Liver (tissue), 9 donors: ENCODE data around the gene TTC33. TPM values are rescaled to one million over a fixed set of nuclear protein-coding genes. Genes with fewer than 3 reads are reported as not detected.
A peak's percentile ranks its signal among the peaks of the same experiment; 100 is the strongest.

Source experiments
- DNase-seq: peaks from one replicate; pipeline ENCODE4 v3.0.0-alpha.2; 2017; ENCODE audit warnings: low spot score
- H3K27ac ChIP-seq, 2 donors: one replicate each; pipeline ENCODE4 v1.7.0; 2013; ENCODE audit warnings: inconsistent platforms in 2 of 2, low read length in 2 of 2, control low read depth in 1 of 2, low read depth in 1 of 2, mild to moderate bottlenecking in 1 of 2
- H3K27me3 ChIP-seq, 4 donors: one replicate each; pipeline versions ENCODE4 v1.6.1 to v1.7.0; 2013; ENCODE audit warnings: low read length in 3 of 4, inconsistent platforms in 1 of 4, mild to moderate bottlenecking in 1 of 4, moderate library complexity in 1 of 4; ENCODE audit not compliant: control insufficient read depth in 4 of 4, insufficient read depth in 4 of 4
- H3K36me3 ChIP-seq, 4 donors: one replicate each; pipeline versions ENCODE4 v1.6.1 to v1.7.0; 2013; ENCODE audit warnings: low read length in 3 of 4, mild to moderate bottlenecking in 3 of 4, low read depth in 1 of 4, moderate library complexity in 1 of 4; ENCODE audit not compliant: control insufficient read depth in 4 of 4, insufficient read depth in 3 of 4
- H3K4me1 ChIP-seq, 4 donors: one replicate each; pipeline versions ENCODE4 v1.6.1 to v1.7.0; 2013; ENCODE audit warnings: low read length in 3 of 4, mild to moderate bottlenecking in 3 of 4, moderate library complexity in 1 of 4; ENCODE audit not compliant: control insufficient read depth in 4 of 4, insufficient read depth in 4 of 4
- H3K4me3 ChIP-seq, 3 donors: one replicate each; pipeline versions ENCODE4 v1.6.1 to v1.7.0; 2013; ENCODE audit warnings: low read length in 3 of 3, control low read depth in 1 of 3, low read depth in 1 of 3, mild to moderate bottlenecking in 1 of 3
- H3K9ac ChIP-seq, 2 donors: one replicate each; pipeline ENCODE4 v1.7.0; 2013; ENCODE audit warnings: low read length in 2 of 2, mild to moderate bottlenecking in 2 of 2, moderate library complexity in 2 of 2, control low read depth in 1 of 2, low read depth in 1 of 2
- H3K9me3 ChIP-seq, 4 donors: one replicate each; pipeline versions ENCODE4 v1.6.1 to v1.7.0; 2013; ENCODE audit warnings: low read length in 3 of 4; ENCODE audit not compliant: control insufficient read depth in 4 of 4
- ATF3 ChIP-seq: IDR thresholded peaks from 2 replicates; pipeline ENCODE4 v1.6.1; 2016; ENCODE audit warnings: antibody characterized with exemption
- CTCF ChIP-seq: fragments of 150-350 bp; IDR thresholded peaks from 2 replicates; pipeline ENCODE4 v1.5.1; 2017; ENCODE audit warnings: improper control_type of control experiment, low read depth, low read length; ENCODE audit not compliant: missing input control
- EGR1 ChIP-seq, 2 donors: IDR thresholded peaks; 2 replicates each; pipeline ENCODE4 v1.6.1; 2016 to 2018; ENCODE audit warnings: antibody characterized with exemption in 2 of 2, low read depth in 2 of 2
- FOXA1 ChIP-seq: IDR thresholded peaks from 2 replicates; pipeline ENCODE4 v1.6.1; 2016; ENCODE audit warnings: antibody characterized with exemption
- FOXA2 ChIP-seq: IDR thresholded peaks from 2 replicates; pipeline ENCODE4 v1.6.1; 2016; ENCODE audit warnings: antibody characterized with exemption
- GABPA ChIP-seq, 2 donors: IDR thresholded peaks in 1 of 2; conservative IDR thresholded peaks in 1 of 2; 2 replicates each; pipeline ENCODE4 v1.6.1; 2016; ENCODE audit warnings: antibody characterized with exemption in 2 of 2, mild to moderate bottlenecking in 1 of 2, moderate library complexity in 1 of 2
- HNF4A ChIP-seq, 2 donors: conservative IDR thresholded peaks; 2 replicates each; pipeline ENCODE4 v1.6.1; 2016; ENCODE audit warnings: antibody characterized with exemption in 2 of 2, mild to moderate bottlenecking in 2 of 2
- HNF4G ChIP-seq: IDR thresholded peaks from 2 replicates; pipeline ENCODE4 v1.6.1; 2016; ENCODE audit warnings: antibody characterized with exemption
- JUND ChIP-seq, 2 donors: IDR thresholded peaks; 2 replicates each; pipeline ENCODE4 v1.6.1; 2016; ENCODE audit warnings: antibody characterized with exemption in 2 of 2
- MAX ChIP-seq: IDR thresholded peaks from 2 replicates; pipeline ENCODE4 v1.6.1; 2016; ENCODE audit warnings: antibody characterized with exemption
- NR2F2 ChIP-seq: IDR thresholded peaks from 2 replicates; pipeline ENCODE4 v1.6.1; 2016; ENCODE audit warnings: antibody characterized with exemption
- RAD21 ChIP-seq, 2 donors: IDR thresholded peaks; 2 replicates each; pipeline ENCODE4 v1.6.1; 2016; ENCODE audit warnings: antibody characterized with exemption in 2 of 2, mild to moderate bottlenecking in 2 of 2
- REST ChIP-seq: IDR thresholded peaks from 2 replicates; pipeline ENCODE4 v1.6.1; 2016; ENCODE audit warnings: antibody characterized with exemption, mild to moderate bottlenecking
- RXRA ChIP-seq, 2 donors: IDR thresholded peaks; 2 replicates each; pipeline ENCODE4 v1.6.1; 2017 to 2018; ENCODE audit warnings: antibody characterized with exemption in 2 of 2, mild to moderate bottlenecking in 1 of 2
- SP1 ChIP-seq: IDR thresholded peaks from 2 replicates; pipeline ENCODE4 v1.6.1; 2018; ENCODE audit warnings: antibody characterized with exemption, mild to moderate bottlenecking
- YY1 ChIP-seq: IDR thresholded peaks from 2 replicates; pipeline ENCODE4 v1.6.1; 2016; ENCODE audit warnings: antibody characterized with exemption, mild to moderate bottlenecking
- ZBTB33 ChIP-seq: IDR thresholded peaks from 2 replicates; pipeline ENCODE4 v1.6.1; 2016; ENCODE audit warnings: antibody characterized with exemption
- WGBS: extraction: QIAGEN DNeasy Blood & Tissue Kit; methylation state at CpG from one replicate; pipeline ENCODE4 v1.1.7; 2013; 5-methylcytosine and 5-hydroxymethylcytosine counted together
- polyA plus RNA-seq, 2 donors: library from polyadenylated mRNA; stranded (reverse) in 1 of 2; unstranded in 1 of 2; fragments of 200-250 nt in 1 of 2; fragments of >200 nt in 1 of 2; fragmentation: Nextera tagmentation in 1 of 2; extraction: Ambion mirVana in 1 of 2; gene quantifications; one replicate each; pipeline versions ENCODE4 v1.2.1 to v1.2.3, GENCODE V29; 2013 to 2015
- total RNA-seq, 2 donors: library from RNA; depleted of rRNA; stranded (reverse); fragments of >200 nt; gene quantifications; one replicate each; pipeline ENCODE4 v1.2.3, GENCODE V29; 2014
- donor health status: healthy.
- donor health status: healthy.
- donor health status: healthy.
- donor health status: healthy.
- donor health status: healthy.

TTC33 gene
- total and polyA plus RNA-seq, 4 donors: 4.3 to 12.0 (median 7.6) TPM

- peak overlapping the region; percentile 93 to 99 for H3K9ac ChIP-seq
- no peaks in the 10 kb centered on the region for H3K27me3 ChIP-seq
- no peak for DNase-seq
- H3K9me3 ChIP-seq: no peaks in the 10 kb centered on the region
- TF ChIP-seq SP1 (no peak), GABPA (IDR thresholded peaks at IDR 0.05 in 1 of 2, conservative IDR thresholded peaks at IDR 0.05 in 1 of 2) (no peak), CTCF (no peak), FOXA1 (no peak), EGR1 (IDR thresholded peaks at IDR 0.05; ENCODE audit: low read depth in 2 of 2) (no peak), YY1 (no peak), FOXA2 (no peak), NR2F2 (no peak), HNF4A (conservative IDR thresholded peaks at IDR 0.05) (no peak), ATF3 (no peak), ZBTB33 (no peak), HNF4G (no peak), RXRA (IDR thresholded peaks at IDR 0.05) (no peak), JUND (IDR thresholded peaks at IDR 0.05) (no peak), MAX (no peak), REST (no peak), RAD21 (IDR thresholded peaks at IDR 0.05) (no peak)
- H3K4me1 ChIP-seq: peaks cover 0 to 18% (median 9%) of the 10 kb centered on the region in 4 donors
- H3K36me3 ChIP-seq: peaks cover 0 to 2% (median 2%) of the 10 kb centered on the region in 4 donors
- H3K27ac ChIP-seq: peak overlapping the region; percentile 87 to 91
- 13% methylated on average over 6 of the region's 6 CpGs for WGBS
- H3K4me3 ChIP-seq: peak overlapping the region; percentile 68 to 98 (median 97)
Measured at GRCh38 chr5:40754381-40755092, 1.2 kb downstream of the TTC33 start.
